Fibroblast of upper back skin (primary cell): ENCODE data around the gene GZMM.
A peak's percentile ranks its signal among the peaks of the same experiment; 100 is the strongest.

Experiments
- DNase-seq: peaks from one replicate; pipeline ENCODE4 v3.0.0-alpha.2; 2013

The GZMM gene

GRCh38 chr19:543910-544608, at the start of gene GZMM:
GZMM (plus strand) TSS chr19:544053; CDS start chr19:544072, 19 bp downstream.
- DNase-seq, result no peak

- no peak for DNase-seq
Observed at GRCh38 chr19:494171-495080, 49.4 kb upstream of the GZMM start.

- DNase-seq, result no peak
Observed at GRCh38 chr19:495081-495401, 48.8 kb upstream of the GZMM start.

GRCh38 chr19:495402-496111, 48.3 kb upstream of the GZMM start:
- DNase-seq, result peak; percentile 28

- DNase-seq, result no peak
Observed at GRCh38 chr19:496112-496665, 47.7 kb upstream of the GZMM start, which contains the start of gene MADCAM1. MADCAM1 (plus strand) TSS chr19:496486; CDS start chr19:496500, 14 bp downstream.

GRCh38 chr19:496986-497385, 46.9 kb upstream of the GZMM start:
- DNase-seq, result no peak

GRCh38 chr19:497491-497868, 46.4 kb upstream of the GZMM start:
- no peak for DNase-seq

- DNase-seq, result no peak
Observed at GRCh38 chr19:497869-498510, 45.9 kb upstream of the GZMM start.

- no peak for DNase-seq
Observed at GRCh38 chr19:498511-498891, 45.4 kb upstream of the GZMM start.

GRCh38 chr19:498977-499623, 44.8 kb upstream of the GZMM start:
- DNase-seq, result no peak

- DNase-seq, result no peak
Observed at GRCh38 chr19:501646-502045, 42.2 kb upstream of the GZMM start.

GRCh38 chr19:504616-505015, 39.2 kb upstream of the GZMM start:
- no peak for DNase-seq

GRCh38 chr19:506404-507285, 37.2 kb upstream of the GZMM start:
- DNase-seq, result peak; percentile 100

- DNase-seq, result peak; percentile 70
Observed at GRCh38 chr19:507286-508203, 36.3 kb upstream of the GZMM start, which contains the start of gene TPGS1. TPGS1 (plus strand) TSS chr19:507497; CDS start chr19:507507, 10 bp downstream.

- no peak for DNase-seq
Observed at GRCh38 chr19:508204-509150, 35.4 kb upstream of the GZMM start.

- DNase-seq, result peak; percentile 85
Observed at GRCh38 chr19:510606-511100, 33.2 kb upstream of the GZMM start.

GRCh38 chr19:511101-511851, 32.6 kb upstream of the GZMM start:
- DNase-seq, result peak; percentile 73
